ENCODE measurements around the gene DOCK1.

GRCh38 chr10:127310923-127311322 lies 405.7 kb downstream of the DOCK1 start:
- TF ChIP-seq CTCF (IDR thresholded peaks at IDR 0.05; ENCODE audit: low read depth, low read length) (no peak), MYC (IDR thresholded peaks at IDR 0.05; ENCODE audit: low read depth, low read length) (no peak), POLR2A (IDR thresholded peaks at IDR 0.05; ENCODE audit: extremely low read depth, insufficient read length) (no peak), MAX (IDR thresholded peaks at IDR 0.05; ENCODE audit: low read depth, low read length) (no peak)

Measured in NB4 (cell line).